Skin of body (tissue), 2 donors: Measurements from ENCODE around the gene NBAS. TPM values are rescaled to one million over a fixed set of nuclear protein-coding genes. Genes with fewer than 3 reads are reported as not detected.

Experiments used
- DNase-seq: peaks from one replicate; lab custom pipeline; 2025; lab: John Stamatoyannopoulos, UW
- total RNA-seq: library from RNA; depleted of rRNA; stranded (reverse); fragments of >200 nt; gene quantifications from one replicate; pipeline ENCODE4 v1.2.3, GENCODE V29; 2014

NBAS gene
- total RNA-seq, 1 donor from 2014 or later = 69.3 TPM

GRCh38 chr2:15591373-15591691 is 30.2 kb upstream of the NBAS start:
- no peak for DNase-seq

- no peak for DNase-seq
These were observed 27.3 kb upstream of the NBAS start for GRCh38 chr2:15588329-15588919.

- no peak for DNase-seq
These were observed 23.8 kb upstream of the NBAS start for GRCh38 chr2:15584767-15585469.

GRCh38 chr2:15584316-15584715 is 23.2 kb upstream of the NBAS start:
- no peak for DNase-seq

GRCh38 chr2:15583826-15584225 is 22.7 kb upstream of the NBAS start:
- DNase-seq = no peak

- no peak for DNase-seq
These were observed 21.7 kb upstream of the NBAS start for GRCh38 chr2:15582710-15583357.

- DNase-seq = no peak
These were observed 19.3 kb upstream of the NBAS start for GRCh38 chr2:15580451-15580850.

GRCh38 chr2:15579641-15580040 is 18.5 kb upstream of the NBAS start:
- no peak for DNase-seq

- peak; percentile 22 for DNase-seq
These were observed 16.1 kb upstream of the NBAS start for GRCh38 chr2:15577071-15577735.

GRCh38 chr2:15571729-15572128 is 10.6 kb upstream of the NBAS start:
- DNase-seq = no peak

- DNase-seq = no peak
These were observed 9.0 kb upstream of the NBAS start for GRCh38 chr2:15570104-15570503.

- DNase-seq = no peak
These were observed 7.7 kb upstream of the NBAS start for GRCh38 chr2:15568874-15569273.

- no peak for DNase-seq
These were observed 5.8 kb upstream of the NBAS start for GRCh38 chr2:15566912-15567311.

GRCh38 chr2:15565994-15566671 is 5.0 kb upstream of the NBAS start:
- DNase-seq = no peak

GRCh38 chr2:15565392-15565791 is 4.3 kb upstream of the NBAS start:
- DNase-seq = no peak

- DNase-seq = no peak
These were observed 2.3 kb upstream of the NBAS start for GRCh38 chr2:15563227-15564100.

- DNase-seq = no peak
These were observed 1.4 kb upstream of the NBAS start for GRCh38 chr2:15562354-15563031.

GRCh38 chr2:15561574-15562344 is 625 bp upstream of the NBAS start:
- DNase-seq = peak; percentile 86

GRCh38 chr2:15560140-15560987 is 770 bp downstream of the NBAS start:
- no peak for DNase-seq
